ENCODE results near the gene GRIP2.

The GRIP2 gene

GRCh38 chr3:14539742-14540491, at the start of gene GRIP2:
GRIP2 (minus strand) TSS chr3:14540342; CDS start chr3:14540308, 34 bp downstream.
- no peak for DNase-seq

GRCh38 chr3:14588425-14589112, 48.4 kb upstream of the GRIP2 start:
- DNase-seq, result no peak

- no peak for DNase-seq
Observed at GRCh38 chr3:14587740-14588360, 47.7 kb upstream of the GRIP2 start.

GRCh38 chr3:14586611-14587010, 46.5 kb upstream of the GRIP2 start:
- no peak for DNase-seq

- no peak for DNase-seq
Observed at GRCh38 chr3:14583548-14584091, 43.5 kb upstream of the GRIP2 start.

- DNase-seq, result no peak
Observed at GRCh38 chr3:14582045-14582410, 41.9 kb upstream of the GRIP2 start.

GRCh38 chr3:14581334-14582044, 41.3 kb upstream of the GRIP2 start:
- no peak for DNase-seq

- no peak for DNase-seq
Observed at GRCh38 chr3:14577897-14578296, 37.8 kb upstream of the GRIP2 start.

GRCh38 chr3:14576163-14576562, 36.0 kb upstream of the GRIP2 start:
- DNase-seq, result no peak

GRCh38 chr3:14574183-14574582, 34.0 kb upstream of the GRIP2 start:
- DNase-seq, result no peak

- DNase-seq, result no peak
Observed at GRCh38 chr3:14573706-14574105, 33.6 kb upstream of the GRIP2 start.

GRCh38 chr3:14570864-14571263, 30.7 kb upstream of the GRIP2 start:
- DNase-seq, result no peak

GRCh38 chr3:14570089-14570488, 29.9 kb upstream of the GRIP2 start:
- DNase-seq, result no peak

GRCh38 chr3:14569474-14570000, 29.4 kb upstream of the GRIP2 start:
- no peak for DNase-seq

GRCh38 chr3:14568269-14568668, 28.1 kb upstream of the GRIP2 start:
- no peak for DNase-seq

GRCh38 chr3:14566812-14567211, 26.7 kb upstream of the GRIP2 start:
- DNase-seq, result no peak

- no peak for DNase-seq
Observed at GRCh38 chr3:14565868-14566588, 25.9 kb upstream of the GRIP2 start.

GRCh38 chr3:14564741-14565140, 24.6 kb upstream of the GRIP2 start:
- no peak for DNase-seq

- DNase-seq, result no peak
Observed at GRCh38 chr3:14563946-14564539, 23.9 kb upstream of the GRIP2 start.

GRCh38 chr3:14562121-14562890, 22.2 kb upstream of the GRIP2 start:
- DNase-seq, result no peak

Measured in bone marrow (tissue), 2 donors.